HG03135 (cell line): ENCODE data around the gene FAM83C.
"Not testable (repeated sequence)": the region's sequence is repeated elsewhere in the genome, so short reads cannot be mapped to it uniquely, and the experiment has no call there.

Experiments used
- ATAC-seq: cut with Tn5 transposase; IDR thresholded peaks from one replicate; pipeline ENCODE4 v1.9.1; 2021; ENCODE audit warnings: mild to moderate bottlenecking, moderate library complexity; ENCODE audit not compliant: unreplicated experiment

FAM83C gene

DNA sequence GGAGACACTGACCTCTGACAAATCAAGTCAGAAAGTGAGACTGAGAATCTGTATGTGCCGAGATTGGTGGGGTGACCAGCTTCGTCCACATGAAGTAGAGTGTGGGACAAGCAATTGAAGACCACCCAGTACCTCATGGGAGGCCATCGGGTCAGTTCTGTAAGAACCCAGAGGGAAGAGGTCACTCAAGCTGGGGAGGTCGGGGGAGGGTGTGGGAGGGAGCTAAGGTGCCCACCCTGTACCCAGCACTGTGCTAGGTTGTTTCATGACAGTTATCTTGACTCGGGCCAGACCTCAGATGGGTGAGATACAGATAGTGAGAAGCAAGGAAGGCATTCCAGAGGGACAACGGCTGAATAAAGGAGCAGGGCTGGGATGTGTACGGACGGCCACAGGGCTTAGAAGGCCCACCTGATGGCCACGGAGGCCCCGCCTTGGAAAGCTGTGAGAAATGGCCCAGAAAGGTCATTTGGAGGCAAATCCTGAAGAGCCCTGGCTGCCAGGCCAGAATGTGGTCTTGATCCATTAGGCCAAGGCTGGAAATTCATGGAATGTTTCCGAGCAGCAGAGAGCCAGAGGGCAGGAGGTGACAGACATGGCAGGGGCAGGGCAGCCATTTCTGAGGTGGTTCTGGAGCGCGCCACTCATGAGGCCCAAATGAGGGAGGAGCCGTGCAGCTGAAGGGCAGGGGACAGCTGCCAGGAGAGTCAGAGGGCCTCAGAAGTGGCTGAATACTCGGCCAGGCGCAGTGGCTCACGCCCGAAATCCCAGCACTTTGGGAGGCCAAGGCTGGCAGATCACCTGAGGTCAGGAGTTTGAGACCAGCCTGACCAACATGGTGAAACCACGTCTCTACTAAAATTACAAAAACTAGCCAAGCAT is 22.0 kb downstream of the FAM83C start:
- no peak for ATAC-seq

GRCh38 chr20:35269055-35269781 is 23.0 kb downstream of the FAM83C start:
- no peak for ATAC-seq

GRCh38 chr20:35267092-35267491 is 25.1 kb downstream of the FAM83C start:
- ATAC-seq, result no peak

- ATAC-seq, result no peak
Observed at GRCh38 chr20:35264755-35265154, 27.5 kb downstream of the FAM83C start.

DNA sequence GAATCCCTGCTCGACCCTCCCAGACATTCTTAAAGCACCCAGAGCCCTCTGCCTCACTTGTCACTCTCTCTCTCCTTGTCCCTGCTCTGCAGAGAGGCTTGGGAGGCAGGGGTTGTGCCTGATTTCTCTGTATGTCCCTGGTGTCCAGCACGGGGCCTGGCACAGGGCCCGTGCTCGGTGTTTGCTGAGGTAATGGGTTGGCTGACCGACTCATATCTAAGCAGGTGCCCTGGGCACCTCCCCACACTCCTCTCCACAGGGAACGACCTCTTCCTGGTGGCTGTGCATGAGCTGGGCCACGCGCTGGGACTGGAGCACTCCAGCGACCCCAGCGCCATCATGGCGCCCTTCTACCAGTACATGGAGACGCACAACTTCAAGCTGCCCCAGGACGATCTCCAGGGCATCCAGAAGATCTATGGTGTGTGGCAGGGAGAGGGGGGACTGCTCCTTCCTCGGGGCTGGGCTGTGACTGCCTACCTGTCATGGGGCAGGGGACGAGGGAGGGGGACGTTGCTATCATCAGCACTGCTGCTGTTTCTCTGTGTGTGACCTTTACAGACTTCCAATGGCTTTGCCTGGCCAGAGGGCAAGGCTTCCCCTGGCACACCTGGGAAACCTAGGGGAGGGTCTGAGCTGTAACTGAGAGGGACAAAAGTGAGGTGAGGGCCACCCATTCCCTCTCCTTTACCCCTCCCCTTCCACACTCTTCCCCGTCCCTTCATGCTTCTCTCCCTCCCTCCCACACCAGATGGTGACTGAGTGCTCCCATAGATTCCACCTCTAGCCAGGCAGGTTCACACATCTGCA is 28.5 kb downstream of the FAM83C start:
- no peak for ATAC-seq

GRCh38 chr20:35262731-35263531 is 29.3 kb downstream of the FAM83C start:
- not testable (repeated sequence) for ATAC-seq

DNA sequence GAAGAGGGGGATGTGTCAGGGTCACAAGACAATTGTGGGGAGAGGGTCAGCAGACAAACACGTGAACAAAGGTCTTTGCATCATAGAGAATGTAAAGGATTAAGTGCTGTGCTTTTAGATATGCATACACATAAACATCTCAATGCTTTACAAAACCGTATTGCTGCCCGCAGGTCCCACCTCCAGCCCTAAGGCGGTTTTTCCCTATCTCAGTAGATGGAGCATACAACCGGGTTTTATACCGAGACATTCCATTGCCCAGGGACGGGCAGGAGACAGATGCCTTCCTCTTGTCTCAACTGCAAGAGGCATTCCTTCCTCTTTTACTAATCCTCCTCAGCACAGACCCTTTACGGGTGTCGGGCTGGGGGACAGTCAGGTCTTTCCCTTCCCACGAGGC is 29.9 kb downstream of the FAM83C start:
- not testable (repeated sequence) for ATAC-seq

GRCh38 chr20:35260426-35260825 is 31.8 kb downstream of the FAM83C start:
- no peak for ATAC-seq

- ATAC-seq, result no peak
Observed at GRCh38 chr20:35257175-35257909, 34.9 kb downstream of the FAM83C start.

DNA sequence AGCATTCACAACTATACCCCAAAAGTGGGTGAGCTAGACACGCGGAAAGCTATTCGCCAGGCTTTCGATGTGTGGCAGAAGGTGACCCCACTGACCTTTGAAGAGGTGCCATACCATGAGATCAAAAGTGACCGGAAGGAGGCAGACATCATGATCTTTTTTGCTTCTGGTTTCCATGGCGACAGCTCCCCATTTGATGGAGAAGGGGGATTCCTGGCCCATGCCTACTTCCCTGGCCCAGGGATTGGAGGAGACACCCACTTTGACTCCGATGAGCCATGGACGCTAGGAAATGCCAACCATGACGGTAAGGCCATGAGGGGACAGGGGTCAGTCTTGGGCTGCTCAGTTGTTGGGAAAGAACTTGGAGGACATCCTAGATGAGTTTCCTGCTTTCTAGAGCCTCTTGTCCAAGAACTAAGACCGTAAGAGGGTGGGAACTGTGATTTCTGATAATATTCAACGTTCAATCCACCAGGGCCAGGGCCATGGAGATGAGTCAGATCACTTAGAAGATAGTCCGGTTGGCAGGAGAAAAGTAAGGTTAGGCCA is 37.7 kb downstream of the FAM83C start:
- no peak for ATAC-seq

DNA sequence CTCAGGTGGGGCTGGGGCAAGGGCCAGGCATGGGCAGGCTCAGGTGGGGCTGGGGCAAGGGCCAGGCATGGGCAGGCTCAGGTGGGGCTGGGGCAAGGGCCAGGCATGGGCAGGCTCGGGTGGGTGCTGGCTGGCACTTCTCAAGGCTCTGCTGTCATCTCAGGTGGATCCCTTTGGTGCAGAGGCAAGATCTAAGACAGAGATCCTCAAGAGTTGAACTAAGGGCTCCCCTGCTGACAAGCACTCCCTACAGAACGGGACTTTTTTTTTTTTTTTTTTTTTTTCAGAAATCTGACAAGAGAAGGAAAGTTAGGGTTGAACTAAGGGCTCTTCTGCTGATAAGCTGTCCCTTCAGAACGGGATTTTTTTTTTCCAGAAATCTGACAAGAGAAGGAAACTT is 39.2 kb downstream of the FAM83C start:
- no peak for ATAC-seq

GRCh38 chr20:35252598-35252997 is 39.6 kb downstream of the FAM83C start:
- ATAC-seq, result not testable (repeated sequence)

DNA sequence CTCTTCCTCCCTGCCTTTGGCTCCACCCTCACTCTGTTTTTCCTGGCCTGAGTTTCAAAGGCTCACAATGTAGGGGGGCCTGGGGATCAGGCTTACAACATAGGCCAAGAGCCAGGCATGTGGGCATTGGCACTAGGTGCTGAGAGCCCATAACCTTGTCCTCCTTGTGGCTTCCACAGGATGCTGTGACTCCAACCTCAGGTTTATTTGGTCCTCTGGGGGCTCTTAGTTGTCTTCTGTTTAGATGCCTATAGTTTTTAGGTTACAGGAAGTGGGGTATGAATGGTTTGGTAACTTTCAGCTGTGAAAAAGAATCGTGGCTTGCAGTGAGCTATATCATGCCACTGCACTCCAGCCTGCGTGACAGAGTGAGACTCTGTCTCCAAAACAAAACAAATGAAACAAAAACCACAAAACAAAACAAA is 40.2 kb downstream of the FAM83C start:
- peak; percentile 86 for ATAC-seq

DNA sequence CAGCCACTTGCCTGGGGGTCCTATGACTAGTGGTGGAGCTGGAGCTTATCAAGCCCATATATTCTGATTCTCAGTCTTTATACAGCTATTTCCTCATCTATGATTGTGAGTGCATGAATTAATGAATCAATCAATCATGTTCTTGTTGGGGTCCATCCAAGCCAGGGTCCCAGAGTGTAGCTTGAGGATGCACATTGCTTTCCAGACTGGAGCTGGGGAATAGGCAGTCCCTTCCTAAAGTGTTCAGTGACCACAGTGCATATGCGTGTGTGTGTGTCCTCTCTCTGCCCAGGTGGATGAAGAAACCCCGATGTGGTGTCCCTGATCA is 40.6 kb downstream of the FAM83C start:
- ATAC-seq, result no peak

GRCh38 chr20:35248641-35249475 is 43.4 kb downstream of the FAM83C start:
- ATAC-seq, result no peak

DNA sequence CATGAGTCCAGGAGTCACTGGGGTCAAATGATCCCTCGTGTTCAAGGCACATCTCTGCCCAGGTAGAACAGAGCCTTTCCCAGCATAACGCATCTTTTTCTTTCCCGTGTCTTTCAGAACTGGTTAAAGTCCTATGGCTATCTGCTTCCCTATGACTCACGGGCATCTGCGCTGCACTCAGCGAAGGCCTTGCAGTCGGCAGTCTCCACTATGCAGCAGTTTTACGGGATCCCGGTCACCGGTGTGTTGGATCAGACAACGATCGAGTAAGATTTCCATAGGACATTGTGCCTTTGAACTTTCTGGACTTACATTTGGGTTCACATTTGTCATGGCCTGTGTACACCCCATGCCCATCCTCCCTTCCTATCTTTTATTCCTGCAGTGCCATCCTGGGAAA is 45.5 kb downstream of the FAM83C start:
- ATAC-seq, result no peak

- ATAC-seq, result no peak
Observed at GRCh38 chr20:35243986-35244385, 48.2 kb downstream of the FAM83C start.

GRCh38 chr20:35243317-35243716 is 48.9 kb downstream of the FAM83C start:
- ATAC-seq, result no peak

- no peak for ATAC-seq
Observed at GRCh38 chr20:35240811-35241293, 51.4 kb downstream of the FAM83C start.
